Fibroblast of skin of abdomen (primary cell): ENCODE measurements around the gene UNC5A.

Experiments
- DNase-seq: peaks from one replicate; pipeline ENCODE4 v3.0.0-alpha.2; 2013

The UNC5A gene

GRCh38 chr5:176881816-176882566 lies 71.6 kb downstream of the UNC5A start:
- DNase-seq = no peak

DNA sequence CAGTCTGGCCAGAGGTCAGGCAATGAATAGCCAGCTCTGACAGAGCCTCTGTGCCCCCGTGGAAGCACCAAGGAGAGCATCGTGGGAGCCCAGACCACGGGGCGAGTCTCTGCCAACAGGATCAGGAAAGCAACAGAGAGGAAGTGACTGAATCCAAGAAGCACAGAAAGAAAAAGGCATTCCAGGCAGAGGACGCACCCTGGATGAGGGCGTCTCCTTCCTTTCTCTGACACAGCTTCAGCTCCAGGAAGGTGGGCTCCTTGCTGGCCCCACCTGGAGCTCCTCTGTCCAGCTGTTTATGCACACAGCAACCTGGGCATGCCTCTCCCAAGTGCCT lies 72.2 kb downstream of the UNC5A start:
- no peak for DNase-seq

- DNase-seq = no peak
Measured at GRCh38 chr5:176883700-176884570, 73.6 kb downstream of the UNC5A start.

- DNase-seq = no peak
Measured at GRCh38 chr5:176884571-176884890, 74.2 kb downstream of the UNC5A start.

GRCh38 chr5:176886336-176887251 lies 76.2 kb downstream of the UNC5A start:
- no peak for DNase-seq

DNA sequence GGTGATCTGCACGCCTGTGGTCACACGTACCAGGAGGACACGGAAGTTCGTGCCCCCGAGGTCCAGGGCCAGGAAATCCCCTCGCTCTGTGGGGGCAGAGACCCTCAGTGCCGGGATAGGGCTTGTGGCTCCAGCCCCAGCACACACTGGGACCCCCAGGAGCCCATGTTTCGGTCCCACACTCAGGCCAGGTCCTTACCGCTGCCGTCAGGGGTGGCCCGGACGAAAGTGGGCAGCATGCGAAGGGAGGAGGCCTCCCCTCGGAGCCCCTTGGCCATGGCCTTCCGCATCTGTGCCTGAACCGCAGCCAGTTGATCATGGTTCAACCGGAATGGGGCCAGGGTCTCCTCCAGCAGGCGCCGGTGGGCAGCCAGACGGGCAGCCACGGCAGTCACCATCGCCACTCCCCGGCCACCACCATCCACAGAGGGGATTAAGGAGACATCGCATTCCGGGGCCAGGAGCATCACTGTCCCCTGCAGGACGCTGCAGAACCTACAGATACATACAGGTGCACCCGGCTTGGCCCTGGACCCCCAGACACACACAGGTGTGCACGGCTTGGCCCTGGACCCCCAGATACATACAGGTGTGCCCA lies 77.0 kb downstream of the UNC5A start:
- no peak for DNase-seq

DNA sequence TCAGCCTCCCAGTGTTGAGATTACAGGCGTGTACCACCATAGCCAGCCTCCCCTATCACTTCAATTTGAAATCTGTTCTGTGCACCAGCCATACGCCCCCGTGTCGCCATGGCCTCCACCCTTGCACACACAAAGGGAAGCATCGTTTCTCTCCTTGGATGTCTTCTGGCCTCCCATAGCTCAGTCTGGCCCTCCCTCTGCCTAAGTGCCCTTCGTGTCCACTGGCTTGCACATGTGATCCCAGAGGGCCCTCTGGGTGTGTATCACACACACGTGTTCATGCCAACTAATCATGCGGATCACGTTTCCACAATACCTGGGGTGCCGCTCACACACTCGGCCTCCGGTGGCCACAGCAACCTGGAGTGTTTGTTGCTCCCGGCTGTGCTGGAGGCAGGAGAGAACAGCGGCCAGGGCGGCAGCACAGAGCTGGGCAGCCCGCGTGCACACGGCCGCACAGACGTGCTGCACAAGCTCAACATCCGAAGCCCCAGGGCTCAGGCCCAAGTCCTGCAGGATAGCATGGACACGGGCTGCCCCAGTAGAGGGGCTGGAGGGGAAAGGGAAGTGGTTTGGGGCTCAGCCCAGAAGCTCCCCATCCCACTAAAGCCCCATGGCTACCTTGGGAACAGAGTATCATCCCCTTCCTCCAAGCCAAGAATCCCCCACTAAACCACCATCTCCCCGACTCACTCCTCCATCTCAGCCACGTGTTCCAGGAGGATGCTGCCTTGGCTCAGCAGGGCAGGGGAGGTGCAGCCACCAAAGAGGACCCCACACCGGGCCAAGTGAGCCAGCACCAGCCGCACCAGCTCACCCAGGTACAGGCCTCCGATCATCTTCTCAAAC lies 77.9 kb downstream of the UNC5A start:
- no peak for DNase-seq

DNA sequence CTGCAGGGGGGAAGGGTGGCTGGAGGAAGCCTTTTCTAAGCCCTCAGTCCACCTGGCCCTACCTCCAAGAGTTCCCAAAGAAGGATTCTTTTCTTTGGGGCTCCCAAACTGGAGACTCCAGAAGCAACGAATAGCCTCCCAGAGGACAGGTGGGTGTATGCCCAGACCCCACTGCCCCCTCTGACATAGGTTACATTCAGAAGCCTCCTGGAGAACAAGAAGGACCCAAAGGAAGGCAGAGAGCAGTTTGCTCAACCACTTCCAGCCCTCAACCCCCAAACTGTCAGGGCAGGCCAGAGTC lies 78.5 kb downstream of the UNC5A start:
- no peak for DNase-seq

DNA sequence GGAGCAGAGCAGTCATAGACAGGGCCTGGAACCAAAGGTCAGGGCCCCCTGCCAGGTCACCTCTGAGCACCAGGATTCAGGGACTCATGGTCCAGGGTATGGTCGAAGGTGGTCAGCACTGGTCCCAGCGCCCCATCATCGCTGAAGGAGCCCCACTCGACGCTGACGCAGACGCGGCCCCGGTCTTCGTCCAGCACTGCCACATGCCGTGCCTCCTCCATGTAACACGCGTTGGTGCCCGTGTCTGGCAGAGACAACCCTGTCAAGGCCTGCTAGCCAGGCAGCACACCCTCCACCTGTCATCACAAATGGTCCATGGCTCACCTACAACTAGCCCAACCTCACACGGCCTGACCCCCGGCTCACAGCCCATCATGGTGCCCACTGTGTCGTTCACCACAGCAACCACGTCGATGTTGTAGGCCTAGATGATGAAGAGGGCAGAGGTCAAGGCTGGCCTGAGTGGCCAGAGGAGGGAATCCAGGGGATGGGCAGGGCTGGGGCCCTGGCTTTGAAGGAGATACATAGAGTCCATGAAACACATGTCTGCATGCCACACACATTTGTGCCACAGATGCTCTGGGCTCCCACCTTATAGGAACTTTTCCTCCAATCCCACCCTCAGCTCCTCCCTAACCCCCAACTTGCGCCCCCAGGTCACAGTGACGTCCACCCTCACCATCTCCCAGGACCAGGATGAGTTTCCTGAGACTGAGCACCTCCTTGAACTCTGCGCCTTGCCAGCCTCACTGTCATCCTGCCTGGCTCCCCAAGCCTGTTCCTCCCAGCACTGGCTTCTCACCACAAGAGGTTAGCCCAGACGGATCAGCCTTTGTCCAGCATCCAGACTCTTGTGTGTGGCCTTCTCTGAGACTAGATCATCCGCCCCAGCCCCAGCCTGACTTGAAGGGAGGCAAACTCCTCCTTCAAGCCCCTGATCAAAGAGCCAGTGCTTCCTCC lies 79.2 kb downstream of the UNC5A start:
- no peak for DNase-seq

- DNase-seq = no peak
Measured at GRCh38 chr5:176890455-176891330, 80.3 kb downstream of the UNC5A start.

DNA sequence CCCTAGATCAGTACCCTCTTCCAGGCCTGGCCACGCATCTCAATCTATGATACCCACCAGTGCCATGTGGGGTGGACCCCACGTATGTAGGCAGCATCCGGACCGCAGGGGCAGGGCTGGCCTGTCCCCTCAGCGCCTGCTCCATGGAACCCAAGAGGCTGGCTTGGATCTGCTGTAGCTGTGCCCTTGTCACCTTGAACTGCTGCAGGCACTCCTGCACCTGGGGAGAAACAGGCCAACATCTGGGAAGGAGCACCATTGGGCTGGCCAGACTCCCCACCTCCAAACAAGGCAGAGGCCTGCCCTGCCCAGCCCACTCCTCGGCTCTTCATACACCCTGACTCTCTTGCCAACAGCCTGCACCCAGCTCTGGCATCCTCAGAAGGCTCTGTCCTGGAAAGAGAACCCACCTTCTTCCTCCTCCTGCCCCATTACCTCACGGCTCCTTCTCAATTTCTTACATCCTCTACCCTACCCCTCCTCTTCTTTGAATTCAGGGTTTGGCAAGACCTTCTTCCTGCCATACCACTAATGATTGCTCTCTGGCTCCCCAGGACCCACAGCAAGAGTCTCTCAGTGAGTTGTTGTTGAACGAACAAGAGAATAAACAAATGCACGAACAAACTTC lies 81.1 kb downstream of the UNC5A start:
- no peak for DNase-seq

- DNase-seq = no peak
Measured at GRCh38 chr5:176892663-176893062, 82.3 kb downstream of the UNC5A start.

GRCh38 chr5:176894298-176894697 lies 83.9 kb downstream of the UNC5A start:
- DNase-seq = no peak

- no peak for DNase-seq
Measured at GRCh38 chr5:176895831-176896230, 85.5 kb downstream of the UNC5A start.

DNA sequence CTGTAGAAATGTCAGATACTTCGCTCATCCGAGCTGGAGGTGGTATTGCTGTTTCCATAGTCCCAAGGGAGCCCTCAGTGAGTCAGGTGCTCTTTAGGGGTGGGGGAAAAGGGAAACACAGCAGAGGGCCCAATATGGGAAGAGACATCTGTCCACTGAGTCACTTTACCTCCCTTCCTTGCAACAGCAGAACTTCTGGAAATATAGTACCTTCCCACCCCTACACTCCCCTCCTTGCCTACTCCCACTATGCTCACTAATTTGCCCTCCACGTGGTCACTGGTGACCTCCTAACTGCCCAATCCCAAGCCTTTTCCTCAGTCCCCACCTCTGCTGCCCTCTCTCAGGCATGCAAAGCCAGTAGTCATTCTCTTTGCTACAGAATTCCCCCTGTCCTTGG lies 86.9 kb downstream of the UNC5A start:
- no peak for DNase-seq

DNA sequence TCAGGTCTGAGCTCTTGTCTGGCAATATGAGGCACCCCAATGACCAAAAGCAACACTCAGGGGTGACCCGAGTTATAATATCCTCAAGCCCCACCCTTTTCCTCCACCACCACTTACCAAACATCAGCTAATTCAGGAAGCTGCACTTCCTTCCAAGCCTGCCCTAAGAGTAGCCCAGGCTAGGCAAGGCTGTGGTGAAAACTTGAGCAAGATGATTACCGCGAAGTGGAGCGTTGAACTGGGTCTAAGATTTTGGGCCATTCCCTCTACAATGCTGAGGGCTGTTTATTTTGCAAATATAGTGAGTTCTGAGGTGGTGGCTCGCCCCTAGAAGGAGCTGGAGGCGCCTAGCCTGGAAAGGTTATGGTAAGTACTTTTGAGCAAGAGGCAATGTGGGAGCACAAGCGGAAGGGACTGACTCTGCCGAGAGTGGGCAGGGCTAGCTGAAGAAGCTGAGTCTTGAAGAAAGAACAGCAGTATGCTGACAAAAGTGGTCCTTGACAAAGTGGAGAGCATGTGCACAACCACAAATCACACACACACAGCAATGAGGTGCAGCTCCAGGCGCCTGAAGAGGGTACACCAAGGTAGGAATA lies 89.0 kb downstream of the UNC5A start, which contains the start of gene HK3:
TSS of gene HK3 (minus strand) at position 51 of the 596 bp plus-strand sequence. CDS start 3,187 bp downstream, outside the sequence.
- no peak for DNase-seq

DNA sequence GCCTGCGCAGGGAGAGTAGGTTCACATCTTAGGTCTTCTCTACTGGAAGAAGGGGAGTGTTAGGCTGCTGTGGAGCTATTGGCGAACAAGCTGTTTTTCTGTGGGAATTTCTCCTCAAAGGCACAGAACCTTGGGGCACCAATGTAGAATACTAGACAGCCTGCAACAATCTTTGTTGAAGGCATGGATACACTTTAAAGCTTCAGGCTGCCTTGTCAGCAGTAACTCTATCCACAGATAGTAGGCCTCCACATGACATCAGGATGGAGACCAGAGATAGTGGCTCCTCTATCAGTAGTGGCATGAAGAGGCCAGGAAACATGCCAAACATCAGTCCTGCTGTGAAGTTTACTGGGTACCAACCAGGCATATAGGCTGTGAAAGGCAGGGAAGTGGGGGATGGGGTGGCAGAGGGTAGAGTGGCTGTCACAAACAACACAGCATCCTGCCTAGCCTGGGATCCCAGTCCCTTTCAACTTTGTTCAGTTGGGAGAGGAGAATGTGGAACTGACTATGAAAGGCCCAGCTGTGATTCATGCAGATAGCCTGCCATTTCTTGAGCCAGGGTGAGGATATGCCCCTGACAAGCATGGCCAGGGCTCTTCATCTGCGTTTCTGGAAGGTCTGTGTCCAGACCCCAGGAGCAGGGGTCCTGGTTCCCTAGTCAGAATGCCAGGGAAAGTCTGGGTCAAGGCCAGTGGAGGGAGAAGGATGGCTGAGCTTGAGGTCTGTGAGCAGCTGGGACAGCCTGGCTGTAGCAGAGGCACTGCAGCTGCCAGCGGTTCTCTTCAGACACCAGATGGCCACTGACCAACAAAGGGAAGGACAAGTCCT lies 89.8 kb downstream of the UNC5A start:
- no peak for DNase-seq

DNA sequence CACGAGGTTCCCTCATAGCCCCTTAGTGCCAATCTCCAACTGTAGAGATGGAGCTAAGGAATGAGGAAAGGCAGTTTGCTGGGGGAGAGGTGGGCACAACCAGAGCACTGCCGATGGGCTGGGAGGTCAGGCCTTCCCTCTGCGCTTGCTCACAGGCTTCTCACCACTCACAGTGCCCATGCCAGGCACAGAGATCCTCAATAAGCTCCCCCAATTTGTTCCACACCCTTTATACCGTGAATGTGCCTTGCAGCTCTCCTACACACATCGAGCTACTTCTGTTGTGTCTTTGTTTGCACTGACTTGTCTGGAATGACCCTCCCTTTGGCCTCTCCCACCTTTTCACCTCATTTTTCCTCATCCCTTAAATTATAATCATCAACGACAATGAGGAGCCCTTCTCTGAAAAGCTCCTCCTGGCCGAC lies 90.4 kb downstream of the UNC5A start:
- DNase-seq = no peak
